ENCODE measurements around the gene GP1BB. TPM values are rescaled to one million over a fixed set of nuclear protein-coding genes. Genes with fewer than 3 reads are reported as not detected.
A peak's percentile ranks its signal among the peaks of the same experiment; 100 is the strongest.

Gene GP1BB
- total RNA-seq, 1 donor from 2014 or later: 2.0 TPM

DNA sequence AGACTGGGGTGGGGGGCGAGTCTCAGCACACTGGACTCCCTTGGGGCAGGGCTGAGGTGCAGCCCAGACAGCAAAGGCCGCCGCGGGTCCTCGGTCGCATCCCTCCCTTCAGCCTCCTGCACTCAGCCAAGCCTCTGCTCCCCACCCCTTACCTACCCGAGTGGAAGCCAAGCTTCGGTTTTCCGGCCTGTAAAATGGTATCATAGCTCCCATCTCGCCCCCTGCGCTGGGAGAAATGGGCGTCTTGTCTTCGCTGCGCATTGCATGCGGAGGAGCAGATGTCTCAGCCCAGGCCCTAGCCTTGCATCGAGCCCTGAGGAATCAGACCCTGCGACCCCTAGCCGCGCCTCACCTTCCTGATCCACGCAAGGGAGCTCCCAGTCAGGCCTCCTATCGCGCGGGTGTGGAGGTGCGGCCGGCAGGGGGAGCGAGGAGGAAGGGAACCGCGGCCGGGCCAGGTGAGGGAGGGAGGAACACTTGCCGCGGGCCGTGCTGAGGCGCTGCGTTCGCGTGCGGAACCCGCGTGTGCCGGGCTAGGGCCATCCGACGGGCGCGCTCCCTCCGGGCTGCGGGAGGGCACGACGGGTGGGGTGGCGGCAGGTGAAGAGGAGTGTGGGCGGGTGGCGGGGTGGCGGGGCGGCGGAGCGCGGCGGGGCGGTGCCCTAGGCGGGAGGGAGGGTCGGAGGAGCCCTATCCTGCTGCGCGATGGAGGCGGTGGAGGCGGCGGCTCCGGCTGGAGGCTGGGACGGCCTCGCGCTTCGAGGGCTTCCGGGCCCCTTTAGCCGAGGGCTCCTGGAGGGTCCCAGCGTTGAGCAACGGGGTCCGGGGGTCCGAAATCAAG is 33.2 kb downstream of the GP1BB start:
- peak; percentile 75 for ATAC-seq

GRCh38 chr22:19757140-19757984 is 34.0 kb downstream of the GP1BB start:
- ATAC-seq: no peak

DNA sequence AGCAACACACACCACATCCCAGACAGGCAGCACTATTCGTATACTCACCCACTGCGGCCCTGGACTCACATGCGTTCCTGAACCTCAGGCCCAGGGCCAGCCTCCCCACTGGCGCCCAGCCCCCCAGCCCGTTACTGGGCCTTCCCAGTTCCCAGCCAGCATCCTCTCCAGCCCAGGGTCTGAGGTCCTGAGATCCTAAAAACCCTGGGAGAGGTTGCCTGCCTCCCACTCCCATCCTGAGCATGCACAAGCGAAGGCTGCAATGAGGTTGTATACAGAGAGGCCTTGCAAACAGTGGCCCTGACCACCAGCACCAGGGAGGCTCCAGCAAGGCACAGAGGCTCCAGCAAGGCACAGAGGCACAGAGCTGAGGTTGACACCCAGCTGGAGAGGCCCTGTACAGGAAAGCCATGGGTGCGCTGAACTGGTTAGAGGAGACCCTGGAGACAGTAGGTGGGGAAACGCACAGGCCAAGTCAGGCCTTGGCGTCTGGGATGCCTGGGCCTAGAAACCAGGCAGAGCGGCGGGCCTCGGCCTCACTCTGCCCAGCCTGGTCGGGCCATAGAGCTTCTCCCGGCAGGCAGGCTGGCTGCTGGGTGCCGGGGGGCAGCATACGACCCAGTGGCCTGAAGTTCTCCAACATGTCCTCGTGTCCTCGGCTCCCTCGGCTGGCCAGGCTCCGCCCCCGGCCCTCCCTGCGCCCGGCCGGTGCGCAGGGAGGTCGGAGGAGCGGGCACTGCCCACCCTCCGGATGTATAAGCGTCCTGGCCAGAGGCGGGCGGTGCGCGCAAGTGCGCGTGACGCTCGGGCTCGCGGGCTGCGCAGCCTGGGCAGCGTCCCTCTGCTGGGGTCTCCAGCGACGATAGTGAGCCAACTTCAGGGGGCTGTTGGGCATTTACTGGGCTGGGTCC is 34.9 kb downstream of the GP1BB start:
- ATAC-seq: no peak

DNA sequence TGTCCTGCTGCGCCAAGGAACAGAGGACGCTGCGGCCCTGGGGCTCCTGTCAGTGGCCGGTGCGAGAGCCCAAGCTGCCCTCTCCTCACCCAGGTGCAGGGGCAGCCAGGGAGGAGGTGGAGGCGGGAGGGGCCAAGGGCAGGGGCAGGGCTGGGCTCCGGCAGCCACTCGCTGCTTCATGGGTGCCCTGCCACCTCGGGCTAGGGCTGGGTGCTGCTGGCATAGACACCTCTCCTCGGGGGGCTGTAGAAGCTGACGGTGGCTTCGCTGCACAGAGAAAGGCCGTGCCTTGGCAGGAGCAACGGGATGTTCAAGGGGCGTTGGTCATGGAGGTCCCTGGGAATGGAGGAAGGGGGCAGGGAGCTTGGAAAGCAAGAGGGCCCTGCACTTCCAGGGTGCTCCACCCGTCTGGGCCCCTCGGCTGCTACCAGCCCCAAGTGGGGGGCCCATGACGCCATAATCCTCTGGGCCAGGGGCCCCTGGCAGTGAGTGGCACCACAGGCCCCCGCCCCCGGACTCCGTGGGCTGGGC is 35.6 kb downstream of the GP1BB start:
- ATAC-seq: no peak

DNA sequence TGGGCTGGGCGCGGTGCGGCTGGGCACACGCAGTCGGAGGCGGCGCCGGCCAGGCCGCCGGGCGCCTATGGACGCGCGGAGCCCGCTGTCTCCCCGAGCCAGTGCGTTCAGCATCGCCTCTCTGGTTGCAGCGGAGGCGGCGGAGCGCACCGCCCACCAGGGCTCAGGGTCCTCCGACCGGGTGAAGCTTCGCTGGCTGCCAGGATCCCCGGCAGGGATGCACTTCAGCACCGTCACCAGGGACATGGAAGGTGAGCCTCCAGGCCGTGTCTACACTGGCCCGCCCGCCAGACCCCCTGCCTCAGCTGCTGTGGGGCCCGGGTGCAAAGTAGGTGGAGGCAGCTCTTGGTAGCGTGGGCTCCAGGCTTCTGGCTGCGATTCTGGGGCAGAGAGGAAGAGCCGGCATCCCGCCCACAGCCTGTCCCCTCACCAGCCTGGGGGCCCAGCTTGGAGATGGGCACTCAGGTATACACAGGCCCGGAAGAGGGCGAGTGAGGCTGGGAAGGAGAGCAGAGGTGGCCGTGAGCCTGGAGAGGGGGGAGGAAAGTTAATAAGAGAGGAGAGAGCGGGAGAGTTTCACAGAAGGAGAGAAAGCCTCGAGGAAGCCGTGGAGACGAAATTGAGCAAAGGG is 36.2 kb downstream of the GP1BB start:
- ATAC-seq: no peak

GRCh38 chr22:19760058-19760950 is 37.0 kb downstream of the GP1BB start, which contains the start of gene TBX1:
Gene TBX1 (plus strand): TSS chr22:19760778. CDS start chr22:19760844, 66 bp downstream.
- no peak for ATAC-seq

DNA sequence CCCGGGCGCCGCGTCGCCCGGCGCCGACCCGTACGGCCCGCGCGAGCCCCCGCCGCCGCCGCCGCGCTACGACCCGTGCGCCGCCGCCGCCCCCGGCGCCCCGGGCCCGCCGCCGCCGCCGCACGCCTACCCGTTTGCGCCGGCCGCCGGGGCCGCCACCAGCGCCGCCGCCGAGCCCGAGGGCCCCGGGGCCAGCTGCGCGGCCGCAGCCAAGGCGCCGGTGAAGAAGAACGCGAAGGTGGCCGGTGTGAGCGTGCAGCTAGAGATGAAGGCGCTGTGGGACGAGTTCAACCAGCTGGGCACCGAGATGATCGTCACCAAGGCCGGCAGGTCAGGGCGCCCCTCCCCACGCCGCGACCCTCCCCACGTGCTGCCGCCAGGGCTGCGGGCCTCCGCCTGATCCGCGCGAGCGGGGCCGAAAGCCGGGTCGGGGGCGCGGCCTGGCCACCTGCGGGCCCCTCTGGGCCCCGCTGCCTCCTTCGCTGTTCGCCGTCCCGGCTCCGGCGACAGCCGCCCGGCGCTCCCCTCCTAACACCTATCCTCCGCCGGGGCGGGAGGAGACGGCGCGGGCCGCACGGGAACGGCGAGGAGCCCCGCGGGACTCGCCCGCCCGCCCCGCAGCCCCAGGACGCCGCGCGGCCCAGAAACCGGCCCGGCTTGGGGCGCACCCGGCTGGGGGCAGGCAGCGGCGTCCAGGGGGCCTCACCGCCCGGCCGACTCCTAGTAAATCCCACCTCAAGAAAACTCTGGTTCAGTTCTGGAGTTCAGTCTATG is 37.8 kb downstream of the GP1BB start:
- ATAC-seq: no peak

- ATAC-seq: no peak
Observed at GRCh38 chr22:19761725-19762567, 38.6 kb downstream of the GP1BB start.

DNA sequence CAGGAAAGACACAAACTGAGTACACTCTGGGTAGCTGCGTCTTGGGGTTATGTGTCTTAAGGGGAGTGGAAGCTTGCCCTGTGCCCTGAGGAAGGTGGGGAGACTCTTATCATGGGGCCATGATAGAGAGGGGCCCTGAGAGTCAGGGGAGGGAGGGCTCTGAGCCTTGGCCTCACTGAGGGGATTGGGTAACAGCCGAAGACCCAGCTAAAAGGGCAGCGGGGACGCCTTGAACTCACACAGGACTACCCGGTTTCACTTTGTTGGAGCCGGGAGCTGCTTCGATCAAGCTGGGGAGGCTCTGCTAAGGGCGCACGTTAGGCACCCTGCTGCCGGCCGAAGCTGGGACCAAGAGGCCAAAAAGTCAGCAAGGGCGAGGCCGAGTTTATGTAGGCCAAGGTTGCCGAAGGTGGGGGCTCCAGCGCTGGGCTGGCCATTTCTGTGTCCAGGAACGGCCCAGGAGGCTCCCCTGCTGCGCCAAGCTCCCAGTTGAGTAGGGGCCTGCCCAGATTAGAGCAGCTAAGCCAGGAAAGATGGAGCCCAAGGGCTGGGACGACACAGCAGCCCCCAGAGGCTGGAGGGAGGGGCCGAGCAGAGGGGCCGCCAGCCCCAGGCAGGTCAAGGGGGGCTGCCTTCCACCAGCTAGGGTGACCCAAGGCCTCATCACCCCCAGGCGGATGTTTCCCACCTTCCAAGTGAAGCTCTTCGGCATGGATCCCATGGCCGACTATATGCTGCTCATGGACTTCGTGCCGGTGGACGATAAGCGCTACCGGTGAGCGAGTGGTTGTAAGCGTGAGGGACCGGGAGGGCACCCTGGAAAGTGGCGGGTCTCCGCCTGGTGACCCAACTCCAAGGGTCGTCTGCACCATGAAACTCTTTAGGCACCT is 39.5 kb downstream of the GP1BB start:
- ATAC-seq: no peak

DNA sequence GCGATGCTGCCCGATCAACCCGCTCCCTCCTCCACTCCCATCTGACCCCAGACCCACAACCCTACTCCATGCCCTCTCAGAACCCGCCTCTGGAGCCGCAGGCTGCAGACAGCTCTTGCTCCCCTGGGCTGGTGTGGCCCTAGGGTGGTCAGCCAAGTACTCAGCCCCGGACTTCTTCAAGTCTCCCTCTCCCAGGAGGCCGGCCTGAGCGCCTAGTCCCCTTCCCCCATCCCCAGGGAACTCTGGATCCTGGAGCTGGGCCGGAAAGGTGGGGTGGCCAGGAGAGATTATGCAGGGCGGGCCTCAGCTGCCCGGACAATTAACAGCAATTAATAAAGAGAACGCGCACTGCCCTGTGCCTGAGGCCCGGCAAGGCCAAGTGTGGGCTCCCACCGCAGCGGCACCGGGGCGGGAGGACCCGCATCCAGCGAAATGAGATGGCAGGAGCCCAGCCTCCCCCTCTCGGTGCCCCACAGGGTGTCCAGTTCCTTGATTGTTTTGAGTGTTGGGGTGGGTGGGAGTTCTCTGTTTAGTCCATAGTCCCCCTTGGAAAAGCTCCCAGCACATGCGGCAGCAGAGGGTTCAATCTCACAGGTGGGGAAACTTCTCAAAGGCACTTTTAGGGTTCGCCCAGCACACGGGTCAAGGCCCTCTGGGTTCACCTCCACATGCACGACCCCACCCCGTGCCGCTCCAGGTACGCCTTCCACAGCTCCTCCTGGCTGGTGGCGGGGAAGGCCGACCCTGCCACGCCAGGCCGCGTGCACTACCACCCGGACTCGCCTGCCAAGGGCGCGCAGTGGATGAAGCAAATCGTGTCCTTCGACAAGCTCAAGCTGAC is 40.3 kb downstream of the GP1BB start:
- no peak for ATAC-seq

GRCh38 chr22:19764299-19764593 is 40.9 kb downstream of the GP1BB start:
- ATAC-seq: no peak

DNA sequence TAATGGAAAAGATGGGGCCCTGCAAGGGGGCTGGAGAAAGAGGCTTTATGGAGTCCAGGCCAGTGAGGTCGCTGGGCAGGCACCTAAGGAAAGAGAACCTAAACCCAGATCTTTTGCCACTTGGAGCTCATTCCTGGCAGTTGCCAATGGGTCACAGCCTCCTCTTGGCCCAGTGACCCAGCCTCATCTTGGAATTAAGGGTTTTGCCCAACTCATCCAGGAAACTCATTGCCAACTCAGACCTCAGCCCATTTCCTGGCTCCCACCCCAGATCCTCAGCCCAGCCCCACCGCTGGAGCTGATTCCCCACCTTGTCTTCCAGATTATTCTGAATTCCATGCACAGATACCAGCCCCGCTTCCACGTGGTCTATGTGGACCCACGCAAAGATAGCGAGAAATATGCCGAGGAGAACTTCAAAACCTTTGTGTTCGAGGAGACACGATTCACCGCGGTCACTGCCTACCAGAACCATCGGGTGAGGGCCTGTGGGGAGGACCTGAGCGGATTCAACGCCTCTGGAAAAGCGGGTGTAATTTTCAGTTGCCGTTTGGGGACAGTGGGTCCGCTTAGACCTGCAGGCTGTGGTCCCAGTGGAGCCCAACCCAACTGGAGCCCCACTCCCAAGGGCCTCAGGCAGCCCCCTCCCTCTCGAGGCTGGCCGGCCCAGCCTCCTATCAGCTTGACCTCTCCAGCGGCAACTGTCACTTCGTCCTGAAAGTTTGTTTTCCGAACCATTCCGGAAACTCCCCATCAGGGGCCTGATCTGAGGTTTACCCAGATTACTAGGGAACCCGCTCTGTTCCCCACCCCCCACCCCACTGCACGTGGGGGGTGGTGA is 41.5 kb downstream of the GP1BB start:
- ATAC-seq: no peak

GRCh38 chr22:19765477-19766239 is 42.3 kb downstream of the GP1BB start:
- peak; percentile 47 for ATAC-seq

GRCh38 chr22:19766240-19766510 is 42.8 kb downstream of the GP1BB start:
- no peak for ATAC-seq

All from esophagus mucosa (tissue), 1 donor.